ENCODE results near the gene SULT1C4. TPM values are rescaled to one million over a fixed set of nuclear protein-coding genes. Genes with fewer than 3 reads are reported as not detected.

Gene SULT1C4
- total RNA-seq, 1 experiment from 2014 or later, result 0.96 TPM

DNA sequence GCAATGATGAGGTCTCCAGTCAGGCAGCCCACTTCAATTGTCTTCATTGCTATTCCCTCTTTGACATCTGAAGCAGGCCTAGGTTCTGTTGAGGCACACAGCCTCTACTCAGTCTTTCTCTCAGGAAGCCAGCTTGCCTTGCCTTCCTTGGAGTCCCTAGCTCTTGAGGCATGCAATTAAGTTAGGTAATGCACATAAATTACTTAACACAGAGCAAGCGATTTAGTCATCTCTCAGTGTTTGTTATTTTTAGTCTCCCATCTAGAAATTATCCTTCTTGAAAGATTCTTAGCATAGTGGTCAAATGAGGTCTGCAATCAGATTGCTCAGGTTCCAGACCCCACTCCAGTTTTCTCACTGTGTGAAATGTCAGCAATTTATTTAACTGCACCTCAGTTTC is 32.0 kb downstream of the SULT1C4 start:
- no peak overlapping the region for H3K9ac ChIP-seq (ENCODE audit: extremely low read depth, insufficient read length, low read length)
- H2BK12ac ChIP-seq (ENCODE audit: insufficient read length, low read depth, low read length), result no peak overlapping the region
- H3K4me3 Mint-ChIP-seq, result no peak overlapping the region
- no peak overlapping the region for H2AFZ ChIP-seq (ENCODE audit: low read length)
- H4K91ac ChIP-seq (ENCODE audit: insufficient read length, low read depth, low read length), result no peak overlapping the region
- H3K79me1 ChIP-seq (ENCODE audit: insufficient read depth, low read depth, low read length, poor library complexity, severe bottlenecking), result no peaks in the 10 kb centered on the region
- no peak overlapping the region for H2BK15ac ChIP-seq (ENCODE audit: low read depth, low read length)
- H3K4me2 ChIP-seq (ENCODE audit: insufficient read depth, insufficient read length, low read length), result no peak overlapping the region
- no peak overlapping the region for H3K27ac Mint-ChIP-seq
- no peak overlapping the region for H2BK120ac ChIP-seq (ENCODE audit: low read depth, low read length, poor library complexity, severe bottlenecking)
- H3K27me3 Mint-ChIP-seq (ENCODE audit: low read depth), result no peaks in the 10 kb centered on the region
- no peak overlapping the region for H2BK5ac ChIP-seq (ENCODE audit: insufficient read length, low read length)
- no peak overlapping the region for H3K23ac ChIP-seq (ENCODE audit: insufficient read length, low read depth, low read length)
- no peak overlapping the region for H2AK5ac ChIP-seq (ENCODE audit: insufficient read length, low read length)
- H3K27me3 ChIP-seq (ENCODE audit: insufficient read depth, low read length), result no peaks in the 10 kb centered on the region
- H2BK20ac ChIP-seq (ENCODE audit: low read depth, low read length, poor library complexity, severe bottlenecking), result no peak overlapping the region
- no peak overlapping the region for H3T11ph ChIP-seq (ENCODE audit: low read length)
- no peak overlapping the region for H3K14ac ChIP-seq (ENCODE audit: insufficient read depth, low read length)
- no peak for DNase-seq
- H3K9me3 ChIP-seq (ENCODE audit: control insufficient read depth, low read depth, low read length), result peaks cover 3% of the 10 kb centered on the region
- no peak overlapping the region for H3K4ac ChIP-seq (ENCODE audit: low read depth, low read length)
- H3K4me1 ChIP-seq (ENCODE audit: insufficient read depth, low read length), result no peaks in the 10 kb centered on the region
- H3K9me3 Mint-ChIP-seq, result peaks cover 11 to 17% of the 10 kb centered on the region in 2 experiments
- TF ChIP-seq, protein P1, sequence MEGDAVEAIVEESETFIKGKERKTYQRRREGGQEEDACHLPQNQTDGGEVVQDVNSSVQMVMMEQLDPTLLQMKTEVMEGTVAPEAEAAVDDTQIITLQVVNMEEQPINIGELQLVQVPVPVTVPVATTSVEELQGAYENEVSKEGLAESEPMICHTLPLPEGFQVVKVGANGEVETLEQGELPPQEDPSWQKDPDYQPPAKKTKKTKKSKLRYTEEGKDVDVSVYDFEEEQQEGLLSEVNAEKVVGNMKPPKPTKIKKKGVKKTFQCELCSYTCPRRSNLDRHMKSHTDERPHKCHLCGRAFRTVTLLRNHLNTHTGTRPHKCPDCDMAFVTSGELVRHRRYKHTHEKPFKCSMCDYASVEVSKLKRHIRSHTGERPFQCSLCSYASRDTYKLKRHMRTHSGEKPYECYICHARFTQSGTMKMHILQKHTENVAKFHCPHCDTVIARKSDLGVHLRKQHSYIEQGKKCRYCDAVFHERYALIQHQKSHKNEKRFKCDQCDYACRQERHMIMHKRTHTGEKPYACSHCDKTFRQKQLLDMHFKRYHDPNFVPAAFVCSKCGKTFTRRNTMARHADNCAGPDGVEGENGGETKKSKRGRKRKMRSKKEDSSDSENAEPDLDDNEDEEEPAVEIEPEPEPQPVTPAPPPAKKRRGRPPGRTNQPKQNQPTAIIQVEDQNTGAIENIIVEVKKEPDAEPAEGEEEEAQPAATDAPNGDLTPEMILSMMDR (conservative IDR thresholded peaks at IDR 0.05), result no peak
- no peak overlapping the region for H4K5ac ChIP-seq (ENCODE audit: insufficient read length, low read depth, low read length)
- H3K27ac ChIP-seq (ENCODE audit: insufficient read length, low read depth, low read length), result no peak overlapping the region
- H3K36me3 Mint-ChIP-seq (ENCODE audit: insufficient read depth in 1 of 3, low read depth in 3 of 3), result peaks cover 12 to 15% (median 13%) of the 10 kb centered on the region in 3 experiments
- H3K18ac ChIP-seq (ENCODE audit: insufficient read length, low read depth, low read length), result no peak overlapping the region
- H3K4me1 Mint-ChIP-seq, result no peaks in the 10 kb centered on the region
- no peak overlapping the region for H3K56ac ChIP-seq (ENCODE audit: insufficient read length, low read depth, low read length)
- no peaks in the 10 kb centered on the region for H3K23me2 ChIP-seq (ENCODE audit: insufficient read length, low read depth, low read length, poor library complexity, severe bottlenecking)
- H4K20me1 ChIP-seq (ENCODE audit: control insufficient read depth, insufficient read depth, insufficient read length), result no peaks in the 10 kb centered on the region
- no peaks in the 10 kb centered on the region for H3K79me2 ChIP-seq (ENCODE audit: insufficient read depth, low read length)
- H4K8ac ChIP-seq (replicated peaks; ENCODE audit: insufficient read length, low read depth, low read length), result no peak overlapping the region
- WGBS (ENCODE audit: extremely low coverage, insufficient read length, low lambda C conversion rate), result no CpG with 5 or more reads among the region's 1 CpG

Measured in H9 (cell line).